G401.6 (cell line): ENCODE measurements around the gene ATF4.
A peak's percentile ranks its signal among the peaks of the same experiment; 100 is the strongest.

Experiments
- FAIRE-seq: peaks from 2 replicates; lab custom pipeline; 2012; peaks lifted over from hg19 to GRCh38; lab: Jason Lieb, UNC

ATF4 gene

GRCh38 chr22:39528681-39529486 is 8.5 kb downstream of the ATF4 start:
- peak; percentile 87 for FAIRE-seq

GRCh38 chr22:39529487-39529851 is 9.1 kb downstream of the ATF4 start:
- FAIRE-seq: no peak

DNA sequence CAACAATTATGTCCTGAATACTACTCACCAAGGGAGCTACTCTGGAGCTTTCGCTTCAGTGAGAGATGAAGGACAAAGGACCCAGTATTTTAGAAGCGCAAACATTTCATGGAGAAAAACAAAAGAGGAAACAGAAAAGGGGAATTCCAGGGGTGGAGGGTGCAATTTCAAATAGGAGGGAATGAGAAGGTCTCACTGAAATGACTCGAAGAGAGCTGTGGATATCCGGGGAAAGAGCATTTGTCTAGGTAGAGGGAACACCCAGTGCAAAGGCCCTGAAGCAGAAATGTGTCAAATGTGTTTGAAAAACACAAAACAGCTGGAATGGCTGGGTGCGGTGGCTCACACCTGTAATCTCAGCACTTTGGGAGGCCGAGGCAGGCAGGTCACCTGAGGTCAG is 9.8 kb downstream of the ATF4 start:
- FAIRE-seq: no peak

DNA sequence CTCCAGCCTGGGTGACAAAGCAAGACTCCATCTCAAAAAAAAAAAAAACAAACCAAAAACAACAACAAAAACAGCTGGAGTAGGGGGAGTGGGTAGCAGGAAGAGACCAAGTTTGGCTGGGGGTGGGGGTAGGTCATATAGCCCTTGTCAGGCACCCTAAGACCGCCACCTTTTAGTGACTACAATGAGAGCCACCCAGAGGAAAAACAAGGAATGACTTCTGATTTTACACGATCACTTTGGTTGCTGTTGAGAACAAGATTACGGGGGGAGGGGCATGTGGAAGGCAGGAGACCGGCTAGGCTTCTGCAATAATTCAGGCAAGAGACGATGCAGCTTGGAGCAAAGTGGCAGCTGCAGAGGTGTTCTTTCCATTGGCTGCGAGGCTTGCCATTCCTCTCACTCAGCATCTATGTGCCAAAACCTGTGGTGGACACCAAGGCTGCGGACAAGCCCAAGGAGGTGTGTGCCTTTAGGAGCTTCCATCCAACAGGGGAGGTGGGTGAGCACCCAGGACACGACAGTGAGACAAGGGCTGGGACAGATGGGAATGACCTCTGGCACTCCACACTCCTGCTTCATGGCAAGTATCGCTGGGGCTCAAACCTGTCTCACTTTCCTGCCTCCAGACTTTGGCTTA is 10.4 kb downstream of the ATF4 start:
- no peak for FAIRE-seq

- peak; percentile 99 for FAIRE-seq
These were observed 12.1 kb downstream of the ATF4 start, which contains the start of gene RPS19BP1 for GRCh38 chr22:39532215-39533073. Gene RPS19BP1 (minus strand): TSS chr22:39532748. CDS start chr22:39532738, 10 bp downstream.

DNA sequence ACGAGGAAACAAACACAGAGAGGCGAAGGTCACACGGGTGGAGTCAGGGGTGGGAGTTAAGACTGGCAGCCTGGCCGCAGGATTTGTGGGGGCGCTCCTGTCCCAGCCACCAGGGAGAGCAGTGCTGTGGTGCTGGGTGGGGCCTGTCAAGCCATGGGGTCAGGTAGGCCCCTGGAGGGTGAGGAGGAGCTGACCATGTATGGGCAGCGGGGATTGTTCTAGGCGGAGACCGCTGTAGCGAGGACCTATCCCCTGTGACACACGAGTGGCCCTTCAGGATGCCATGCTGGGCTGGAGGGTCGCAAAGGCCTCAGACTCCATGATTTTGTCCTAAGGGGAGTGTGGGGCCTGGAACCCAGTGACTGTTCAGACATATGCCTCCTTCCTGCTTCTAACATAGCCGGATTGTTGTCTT is 13.7 kb downstream of the ATF4 start:
- peak; percentile 73 for FAIRE-seq

- FAIRE-seq: no peak
These were observed 14.4 kb downstream of the ATF4 start for GRCh38 chr22:39534591-39535356.

- FAIRE-seq: no peak
These were observed 15.0 kb downstream of the ATF4 start for GRCh38 chr22:39535357-39535725.

DNA sequence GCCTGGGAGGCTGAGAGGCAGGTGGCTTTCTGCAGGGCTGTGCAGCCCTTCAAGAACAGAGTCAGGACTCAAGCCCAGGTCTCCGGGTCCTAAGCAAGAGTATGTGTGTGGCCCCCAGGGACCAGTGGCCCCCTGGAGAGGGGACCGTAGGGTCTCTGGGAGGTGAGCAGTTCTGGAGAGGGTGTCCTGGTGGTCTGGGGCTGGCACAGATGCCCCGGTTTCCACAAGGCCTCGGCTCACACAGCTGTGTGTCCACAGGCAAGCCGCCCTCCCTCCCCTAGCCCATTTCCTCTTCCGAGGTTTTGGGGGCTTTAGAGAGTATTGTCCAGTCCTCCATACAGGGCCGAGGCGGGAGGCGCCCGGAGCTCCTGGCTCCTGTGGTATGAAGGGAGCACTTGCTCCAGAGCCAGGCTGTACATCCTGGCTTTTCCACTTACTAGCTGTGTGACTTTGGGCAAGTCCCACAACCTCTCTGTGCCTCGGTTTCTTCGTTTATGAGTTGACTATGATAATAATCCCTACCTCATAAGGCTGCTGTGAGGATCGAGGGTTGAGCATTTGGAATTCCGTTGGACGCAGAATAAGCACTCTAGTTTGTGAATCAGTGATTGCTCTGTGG is 15.6 kb downstream of the ATF4 start:
- FAIRE-seq: no peak

- FAIRE-seq: no peak
These were observed 16.3 kb downstream of the ATF4 start for GRCh38 chr22:39536711-39537110.

DNA sequence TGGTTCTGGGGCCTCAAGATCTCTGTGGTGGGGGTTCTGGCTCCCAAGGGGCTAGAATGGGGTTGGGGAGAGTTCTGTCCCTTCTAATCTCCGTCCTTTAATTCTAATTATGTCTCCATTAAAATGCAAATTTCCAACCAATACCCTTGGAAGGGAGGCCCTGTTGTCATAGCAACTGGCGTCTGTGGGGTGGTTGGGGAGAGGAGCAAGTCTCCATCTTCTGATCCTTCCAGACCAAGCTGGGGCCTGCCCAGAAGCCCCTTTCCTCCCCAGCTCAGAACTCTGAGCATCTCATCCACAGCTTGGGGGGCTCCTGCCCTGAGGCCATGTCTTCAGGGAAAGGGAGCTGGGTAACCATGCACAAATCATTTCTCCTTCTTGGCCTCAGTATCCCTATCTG is 17.6 kb downstream of the ATF4 start:
- FAIRE-seq: no peak

DNA sequence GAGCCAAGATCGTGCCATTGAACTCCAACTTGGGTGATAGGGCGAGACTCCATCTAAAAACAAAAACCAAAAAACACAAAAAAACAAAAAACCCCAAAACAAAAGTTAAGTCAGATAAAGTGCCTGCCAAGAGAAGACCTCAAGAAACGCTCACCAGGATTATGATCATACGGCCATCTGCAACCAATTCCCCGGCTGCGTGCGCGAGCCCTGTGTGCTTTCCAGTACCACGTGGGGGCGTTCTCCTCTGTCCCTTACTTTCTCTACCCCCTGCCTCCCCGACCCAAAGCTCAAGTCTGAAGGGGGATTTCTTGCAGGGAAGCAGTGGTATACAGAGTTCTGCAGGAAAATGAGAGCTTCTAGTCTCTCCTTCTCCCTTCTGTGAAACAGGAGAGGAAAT is 22.7 kb downstream of the ATF4 start:
- FAIRE-seq: no peak

DNA sequence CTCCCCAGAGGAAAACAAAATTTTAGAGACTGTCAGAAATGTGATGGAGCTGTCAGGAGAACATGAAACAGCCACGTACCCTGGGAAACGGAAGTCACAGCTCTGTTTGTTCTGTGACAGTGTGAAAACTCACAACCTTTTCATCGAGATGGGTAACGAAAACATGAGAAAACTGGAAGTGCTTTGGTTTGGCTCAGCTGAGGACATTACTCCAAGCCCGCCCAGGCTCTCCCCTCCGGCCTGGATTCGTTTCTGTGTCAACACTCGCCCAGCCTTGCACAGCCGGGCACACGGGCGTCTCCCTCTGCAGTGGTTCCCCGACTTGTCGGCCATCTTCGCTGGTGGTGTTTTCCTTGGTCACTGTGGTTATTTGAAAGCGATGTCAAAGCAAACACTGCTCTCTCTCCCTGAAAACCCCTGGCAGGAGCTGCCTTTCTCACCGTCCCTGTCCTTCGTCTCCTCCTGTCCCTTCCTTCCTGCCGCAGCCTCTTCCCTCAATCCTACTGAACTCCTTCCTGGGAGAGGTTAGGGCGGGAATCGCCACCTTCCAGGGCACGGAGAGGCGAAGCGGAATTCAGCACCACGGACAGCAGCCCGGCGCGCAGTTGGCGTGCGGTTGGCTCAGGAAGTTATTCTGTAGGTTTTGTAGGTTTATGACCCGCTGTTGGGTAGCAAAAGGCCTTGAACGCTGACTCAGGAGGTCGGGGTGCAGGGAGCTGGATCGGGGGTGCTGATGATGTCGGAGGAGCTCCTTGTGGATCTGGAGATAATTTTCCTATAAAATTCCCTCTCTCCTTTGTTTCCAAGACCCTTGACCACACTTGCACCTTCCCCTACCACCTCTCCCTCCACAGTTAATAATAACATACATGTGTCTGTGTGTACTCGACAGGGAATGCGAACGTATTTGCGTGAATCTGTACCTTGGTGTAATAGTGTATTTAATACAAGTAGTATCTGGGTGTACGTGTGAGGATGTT is 25.3 kb downstream of the ATF4 start:
- no peak for FAIRE-seq

- FAIRE-seq: no peak
These were observed 26.7 kb downstream of the ATF4 start for GRCh38 chr22:39546889-39547586.

GRCh38 chr22:39547587-39547947 is 27.2 kb downstream of the ATF4 start:
- FAIRE-seq: no peak

DNA sequence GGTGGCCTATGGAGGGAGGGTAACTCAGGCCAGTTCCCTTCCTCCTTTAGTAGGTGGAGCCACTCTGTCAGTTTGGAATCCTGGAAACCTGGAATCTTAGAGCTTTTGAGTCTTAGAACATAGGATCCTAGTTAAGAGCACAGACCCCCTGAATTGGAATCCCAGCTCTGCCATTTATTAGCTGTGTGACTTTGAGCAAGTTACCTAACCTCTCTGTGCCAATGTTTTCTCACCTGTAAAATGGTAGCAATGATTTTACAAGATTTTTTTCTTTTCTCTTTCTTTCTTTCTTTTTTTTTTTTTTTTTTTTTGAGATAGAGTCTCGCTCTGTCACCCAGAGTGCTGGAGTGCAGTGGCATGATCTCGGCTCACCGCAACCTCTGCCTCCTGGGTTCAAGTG is 33.1 kb downstream of the ATF4 start:
- no peak for FAIRE-seq

GRCh38 chr22:39554151-39554550 is 33.8 kb downstream of the ATF4 start:
- no peak for FAIRE-seq

DNA sequence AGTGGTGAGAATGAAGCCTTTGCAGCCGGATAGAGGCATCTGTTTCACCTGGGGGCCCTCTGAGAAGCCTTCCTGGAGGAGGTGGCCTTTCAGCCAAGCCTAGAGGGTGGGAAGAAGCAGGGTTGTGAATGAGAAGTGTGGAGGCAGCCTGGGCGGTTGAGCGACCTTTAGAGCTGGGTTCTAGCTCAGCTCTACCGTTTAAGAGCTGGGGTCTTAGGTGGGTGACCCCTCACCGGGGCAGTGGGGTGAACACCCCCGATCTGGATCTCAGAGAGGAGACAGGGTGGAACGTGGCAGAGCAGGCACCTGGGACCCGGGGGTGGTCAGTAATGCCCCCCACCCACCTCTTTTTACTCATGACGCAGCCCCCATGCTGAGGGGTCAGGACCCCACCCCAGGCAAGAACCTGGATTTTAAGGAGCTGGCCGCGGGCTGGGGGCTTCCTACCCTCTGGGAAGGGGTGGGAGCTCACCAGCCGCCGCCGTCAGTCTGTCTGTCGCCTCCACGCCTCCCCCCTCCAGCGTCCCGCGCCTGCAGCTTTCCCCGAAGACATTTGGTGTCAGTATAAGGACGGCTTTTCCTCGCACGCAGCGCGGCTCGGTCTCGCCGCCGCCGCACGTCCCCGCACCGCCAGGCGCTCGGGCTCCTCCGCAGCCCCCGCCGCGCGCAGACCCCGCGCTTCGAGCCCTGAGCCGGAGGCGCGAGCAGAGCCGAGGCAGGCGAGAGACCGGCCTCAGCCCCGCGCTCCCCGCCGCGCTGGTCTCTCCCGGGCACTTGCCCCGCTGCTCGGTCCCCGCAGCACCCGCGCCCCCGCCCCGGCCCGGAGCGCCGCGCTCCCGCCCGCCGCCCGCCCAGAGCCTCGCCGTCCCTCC is 36.8 kb downstream of the ATF4 start:
- no peak for FAIRE-seq

DNA sequence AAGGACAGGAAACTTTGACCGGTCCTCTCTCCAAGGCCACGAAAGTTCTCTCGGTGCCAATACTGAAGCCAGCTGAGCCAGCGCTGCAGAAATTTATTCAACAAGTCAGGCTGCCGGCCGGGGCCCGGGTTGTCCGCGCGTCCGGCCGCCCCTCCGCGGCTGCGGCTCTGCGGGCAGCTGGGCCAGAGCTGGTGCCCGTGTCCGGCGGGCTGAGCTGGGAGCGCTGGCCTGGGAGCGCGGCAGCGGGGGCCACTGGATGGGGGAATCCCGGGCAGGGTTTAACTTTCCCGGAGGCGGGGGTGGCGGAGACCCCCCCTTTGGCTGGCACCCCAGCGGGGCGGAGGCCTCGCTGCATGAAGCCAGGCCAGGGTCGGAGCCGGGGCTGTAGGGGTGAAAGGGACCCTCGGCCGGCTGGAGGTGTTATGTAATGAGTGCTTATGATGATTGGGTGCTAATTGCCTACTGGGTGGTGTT is 37.9 kb downstream of the ATF4 start:
- no peak for FAIRE-seq
